Gastroesophageal sphincter (tissue), 4 donors: ENCODE measurements around the gene ASB13. TPM values are rescaled to one million over a fixed set of nuclear protein-coding genes. Genes with fewer than 3 reads are reported as not detected.

ENCODE experiments used
- ATAC-seq: fragments of 150-250 bp; one replicate; pipeline ENCODE4 v1.9.1; 2016; ENCODE audit warnings: mild to moderate bottlenecking, moderate library complexity
- H3K27ac ChIP-seq, 4 donors: fragments of 200-600 bp; sonication (generic) in 3 of 4; 1 replicate in 3 of 4; 2 replicates in 1 of 4; pipeline ENCODE4 v1.5.1; 2016 to 2019
- H3K27me3 ChIP-seq: fragments of 200-600 bp; sonication (generic); one replicate; pipeline ENCODE4 v1.5.1; 2019
- H3K36me3 ChIP-seq, 2 donors: fragments of 200-600 bp; sonication (generic); one replicate each; pipeline ENCODE4 v1.5.1; 2019; ENCODE audit warnings: control low read depth in 1 of 2
- H3K4me1 ChIP-seq, 3 donors: fragments of 200-600 bp; sonication (generic); 1 replicate in 2 of 3; 2 replicates in 1 of 3; pipeline ENCODE4 v1.5.1; 2016 to 2019; ENCODE audit warnings: control low read depth in 2 of 3
- H3K4me3 ChIP-seq, 2 donors: fragments of 200-600 bp; sonication (generic); one replicate each; pipeline ENCODE4 v1.5.1; 2019; ENCODE audit warnings: mild to moderate bottlenecking in 1 of 2, moderate library complexity in 1 of 2
- H3K9me3 ChIP-seq, 3 donors: fragments of 200-600 bp; sonication (generic); one replicate each; pipeline ENCODE4 v1.5.1; 2017 to 2019; ENCODE audit warnings: control low read depth in 2 of 3
- CTCF ChIP-seq, 4 experiments: fragments of 200-600 bp in 2 of 4; fragments of 450-650 bp in 2 of 4; sonication (generic) in 1 of 4; IDR thresholded peaks; one replicate each; pipeline ENCODE4 v1.5.1; 2017 to 2019; ENCODE audit warnings: antibody characterized with exemption in 4 of 4, mild to moderate bottlenecking in 2 of 4, moderate library complexity in 2 of 4
- EP300 ChIP-seq: sonication (generic); formaldehyde crosslinking; IDR thresholded peaks from one replicate; pipeline ENCODE4 v1.6.1; 2017; ENCODE audit warnings: antibody characterized with exemption, mild to moderate bottlenecking
- POLR2A ChIP-seq, 2 donors: fragments of 450-650 bp; IDR thresholded peaks; one replicate each; pipeline ENCODE4 v1.6.1; 2017; ENCODE audit warnings: antibody characterized with exemption in 2 of 2, mild to moderate bottlenecking in 2 of 2, moderate library complexity in 1 of 2
- POLR2AphosphoS5 ChIP-seq: sonication (generic); formaldehyde crosslinking; IDR thresholded peaks from one replicate; pipeline ENCODE4 v1.6.1; 2017; ENCODE audit warnings: antibody characterized with exemption
- WGBS, 2 donors: methylation state at CpG; one replicate each; pipeline ENCODE4 v1.1.5; 2018; ENCODE audit warnings: low coverage in 1 of 2; 5-methylcytosine and 5-hydroxymethylcytosine counted together
- total RNA-seq, 4 donors: library from RNA; depleted of rRNA; stranded (reverse); fragments of >200 nt; gene quantifications; one replicate each; pipeline ENCODE4 v1.1.0, GENCODE V29; 2016

Gene ASB13
- total RNA-seq, 4 donors from 2014 or later, result 17.6 to 39.6 (median 19.0) TPM

DNA sequence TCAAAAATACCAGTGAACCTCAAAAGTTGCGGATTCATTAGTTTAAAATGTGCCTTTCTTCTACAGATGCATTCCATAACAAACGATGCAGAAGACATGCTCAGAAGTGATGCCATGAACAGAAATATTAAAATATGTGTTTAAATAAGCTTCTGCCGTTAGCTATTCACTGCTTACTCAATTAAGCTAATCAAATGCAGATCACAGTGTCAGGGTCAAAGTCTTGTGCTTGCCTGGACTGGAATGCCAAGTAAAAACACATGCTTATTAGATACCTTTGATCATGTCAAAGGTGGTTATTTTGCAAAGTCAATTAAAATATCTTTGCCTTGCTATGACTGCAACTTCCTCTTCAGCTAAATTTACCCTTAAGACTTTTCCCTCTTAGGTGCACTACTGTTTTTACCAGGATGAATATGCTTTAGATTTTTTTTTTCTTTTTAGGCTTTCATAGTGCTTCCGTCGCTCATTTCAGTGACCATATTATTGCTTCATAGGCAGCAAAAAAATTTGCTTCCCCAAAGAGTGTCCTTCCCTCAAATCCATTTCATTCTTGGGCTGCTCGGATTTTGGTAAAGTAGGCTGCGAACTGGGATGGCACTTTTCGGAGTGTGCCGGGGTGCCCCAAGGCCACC is 905 bp downstream of the ASB13 start:
- Histone ChIP-seq H3K4me3 (peak overlapping the region; percentile 61 to 93), H3K4me1 (peaks cover 0 to 58% (median 4%) of the 10 kb centered on the region in 3 donors), H3K9me3 (no peaks in the 10 kb centered on the region), H3K27ac (peak overlapping the region in 3 of 4 donors; percentile 87 to 89 (median 88)), H3K36me3 (no peaks in the 10 kb centered on the region), H3K27me3 (no peaks in the 10 kb centered on the region)
- ATAC-seq, result no peak
- WGBS, 2 donors, result 14 to 28% methylated on average over 6 to 9 of the region's 9 CpGs
- TF ChIP-seq CTCF (IDR thresholded peaks at IDR 0.05) (no peak), POLR2A (IDR thresholded peaks at IDR 0.05) (no peak), EP300 (no peak), POLR2AphosphoS5 (no peak)

GRCh38 chr10:5663692-5664427 is 2.5 kb downstream of the ASB13 start:
- H3K27ac ChIP-seq, result no peak overlapping the region
- H3K4me3 ChIP-seq, result peak overlapping the region in 1 of 2 donors; percentile 93
- no peaks in the 10 kb centered on the region for H3K36me3 ChIP-seq
- 51 to 86% methylated on average over 4 to 7 of the region's 12 CpGs for WGBS, 2 donors
- H3K4me1 ChIP-seq, result peaks cover 0 to 74% (median 4%) of the 10 kb centered on the region in 3 donors
- H3K27me3 ChIP-seq, result no peaks in the 10 kb centered on the region
- H3K9me3 ChIP-seq, result no peaks in the 10 kb centered on the region
- ATAC-seq, result no peak
- TF ChIP-seq POLR2A (IDR thresholded peaks at IDR 0.05), result no peak
- TF ChIP-seq CTCF (IDR thresholded peaks at IDR 0.05), result no peak

DNA sequence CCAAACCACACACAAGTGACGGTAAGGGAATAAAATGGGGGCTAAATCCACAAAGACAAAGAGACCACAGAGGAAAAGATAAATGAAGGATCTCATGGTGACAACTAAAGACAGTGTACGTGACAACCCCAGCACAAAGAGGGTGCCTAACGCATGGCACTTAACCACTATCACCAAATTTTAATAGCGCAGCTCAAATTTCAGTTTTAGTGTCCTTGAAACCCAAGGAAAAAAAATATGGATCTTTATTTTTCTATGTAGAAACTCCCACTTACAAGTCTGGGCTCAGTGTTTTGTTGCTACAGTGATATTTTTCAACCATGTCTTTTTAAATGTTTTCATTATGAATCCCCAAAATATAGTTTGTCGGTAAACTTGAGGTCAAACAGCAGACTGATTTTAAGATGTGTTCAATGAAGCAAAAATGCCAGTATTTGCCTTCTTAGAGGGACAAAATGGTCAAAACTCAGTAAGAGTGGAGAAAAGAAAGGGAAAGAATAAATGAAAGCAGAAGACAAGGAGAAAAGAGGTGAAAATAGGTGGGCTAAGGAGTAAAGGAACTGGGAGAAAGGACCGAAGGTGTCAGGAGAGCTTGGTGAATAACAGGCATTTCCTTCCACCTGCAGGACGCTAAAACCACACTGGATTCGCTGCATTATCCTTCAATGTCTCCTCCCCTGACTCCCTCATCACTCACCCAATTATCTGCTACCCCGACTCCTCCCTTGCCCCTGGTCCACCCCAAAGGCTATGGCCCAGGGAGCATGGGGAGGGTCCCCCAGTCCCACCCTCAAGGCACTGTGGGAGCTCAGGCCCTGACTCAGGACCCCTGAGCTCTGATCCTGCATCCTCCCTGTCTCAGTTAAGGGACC is 3.5 kb downstream of the ASB13 start:
- H3K27ac ChIP-seq, result no peak overlapping the region
- no peak overlapping the region for H3K4me3 ChIP-seq
- no peak for ATAC-seq
- 89% methylated on average over 6 to 9 of the region's 9 CpGs for WGBS, 2 donors
- H3K36me3 ChIP-seq, result no peaks in the 10 kb centered on the region
- no peaks in the 10 kb centered on the region for H3K27me3 ChIP-seq
- TF ChIP-seq EP300 (no peak), CTCF (IDR thresholded peaks at IDR 0.05) (no peak), POLR2AphosphoS5 (no peak), POLR2A (IDR thresholded peaks at IDR 0.05) (no peak)
- peaks cover 0 to 75% (median 4%) of the 10 kb centered on the region in 3 donors for H3K4me1 ChIP-seq
- H3K9me3 ChIP-seq, result no peaks in the 10 kb centered on the region

DNA sequence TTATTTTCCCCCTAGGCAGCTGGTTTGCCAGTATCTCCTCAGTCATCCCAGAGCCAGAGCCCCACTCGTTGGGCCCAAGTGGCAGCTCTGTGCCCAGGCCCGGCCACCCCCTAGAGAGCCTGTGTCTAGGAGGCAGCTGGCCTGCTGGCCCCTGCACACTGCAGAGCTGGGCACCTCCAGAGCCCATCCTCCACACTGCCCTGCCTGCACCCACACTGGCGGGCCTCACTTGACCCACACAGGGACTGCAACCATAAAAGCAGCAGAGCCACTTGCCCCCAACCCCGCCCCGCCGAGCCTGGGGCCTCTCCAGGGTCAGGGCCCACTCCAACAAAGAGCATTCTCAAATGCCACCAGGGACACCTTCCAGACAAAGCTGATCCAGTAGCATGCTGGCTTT is 5.4 kb downstream of the ASB13 start:
- no peak overlapping the region for H3K4me3 ChIP-seq
- no peaks in the 10 kb centered on the region for H3K9me3 ChIP-seq
- no peaks in the 10 kb centered on the region for H3K36me3 ChIP-seq
- TF ChIP-seq EP300, result no peak
- TF ChIP-seq POLR2AphosphoS5, result no peak
- ATAC-seq, result no peak
- no peaks in the 10 kb centered on the region for H3K27me3 ChIP-seq
- 100% methylated on average over 1 to 2 of the region's 6 CpGs for WGBS, 2 donors
- H3K27ac ChIP-seq, result no peak overlapping the region
- peaks cover 0 to 64% (median 0%) of the 10 kb centered on the region in 3 donors for H3K4me1 ChIP-seq
